Measurements from ENCODE around the gene CD74.

CD74 gene

DNA sequence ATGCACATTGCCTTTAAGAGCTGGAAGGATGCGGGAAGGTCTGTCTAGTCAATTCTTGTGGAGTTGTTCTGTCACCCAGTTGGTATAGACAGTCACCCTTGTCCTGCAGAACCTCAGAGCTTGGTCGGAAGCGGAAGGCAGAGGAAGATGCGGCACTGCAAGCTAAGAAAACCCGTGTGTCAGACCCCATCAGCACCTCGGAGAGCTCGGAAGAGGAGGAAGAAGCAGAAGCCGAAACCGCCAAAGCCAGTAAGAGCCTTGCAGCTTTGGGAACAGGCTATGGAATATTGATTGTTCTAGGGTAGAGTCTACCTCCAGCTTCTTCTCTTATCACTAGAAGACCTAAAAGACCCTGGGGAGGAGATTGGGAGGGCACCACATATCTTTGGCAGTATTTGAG, 48.7 kb downstream of the CD74 start:
- DNase-seq (ENCODE audit: low read depth, low spot score) = no peak

DNA sequence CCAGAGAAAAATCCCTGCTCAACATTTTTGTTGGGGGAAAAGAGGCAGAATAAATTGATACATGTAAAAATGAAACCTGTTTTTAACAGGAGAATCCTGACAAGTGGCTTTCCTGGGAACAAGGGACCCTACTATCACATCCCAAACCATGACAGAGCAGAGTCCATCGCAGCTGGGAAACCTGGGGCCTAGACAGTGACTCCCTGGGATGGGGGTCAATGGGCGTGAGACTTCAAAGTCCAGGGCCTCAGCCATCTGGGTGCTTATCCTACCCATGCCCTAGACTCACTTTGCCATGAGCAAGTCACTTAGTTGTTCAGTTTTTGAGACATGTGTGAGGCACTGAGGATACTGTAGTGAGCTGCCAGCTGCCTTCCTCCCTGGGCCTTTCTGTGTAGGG, 49.5 kb downstream of the CD74 start:
- no peak for DNase-seq (ENCODE audit: low read depth, low spot score)

- DNase-seq (ENCODE audit: low read depth, low spot score) = no peak
Measured at GRCh38 chr5:150361301-150361700, 51.4 kb downstream of the CD74 start.

- DNase-seq (ENCODE audit: low read depth, low spot score) = no peak
Measured at GRCh38 chr5:150358261-150359095, 54.2 kb downstream of the CD74 start.

GRCh38 chr5:150357326-150358260, 55.1 kb downstream of the CD74 start, which contains the start of gene TCOF1:
Gene TCOF1, plus strand, starts transcription at chr5:150357697. Its CDS starts 50 bp downstream, at chr5:150357747.
- DNase-seq (ENCODE audit: low read depth, low spot score) = peak; percentile 96

DNA sequence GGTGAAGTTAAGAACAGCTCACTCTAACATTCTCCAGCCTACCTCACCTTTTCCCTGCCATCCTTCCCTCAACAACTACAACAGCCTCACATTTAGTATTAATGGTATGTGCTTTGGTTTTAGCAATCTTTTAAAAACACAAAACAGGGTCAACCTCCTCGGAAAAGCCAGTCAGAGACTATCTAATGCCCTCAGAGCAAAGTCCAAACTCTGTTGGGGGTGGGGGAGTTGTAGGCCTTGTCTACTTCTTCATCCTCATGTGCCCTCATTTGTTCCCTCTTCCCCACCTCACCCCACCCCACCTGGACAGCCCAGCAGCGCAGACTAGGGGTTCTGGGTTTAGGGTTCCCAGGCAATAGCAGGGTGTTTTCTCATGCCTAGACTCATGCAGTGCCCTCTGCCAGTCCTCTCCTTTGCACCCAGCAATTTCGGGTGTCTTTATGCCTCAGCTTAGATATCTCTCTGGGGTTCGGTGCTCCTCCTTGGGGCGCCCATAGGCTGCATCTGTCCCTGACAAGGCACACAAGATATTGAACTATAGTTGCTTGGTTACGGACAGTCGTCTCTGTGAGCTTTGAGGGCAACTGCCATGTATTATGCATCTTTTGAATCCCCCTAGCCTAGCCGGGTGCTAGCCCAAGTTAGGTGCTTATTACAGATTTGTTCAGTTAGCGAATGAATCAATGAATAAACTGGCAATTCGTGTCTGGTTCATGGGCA, 56.0 kb downstream of the CD74 start:
- no peak for DNase-seq (ENCODE audit: low read depth, low spot score)

GRCh38 chr5:150355791-150356190, 56.9 kb downstream of the CD74 start:
- DNase-seq (ENCODE audit: low read depth, low spot score) = no peak

DNA sequence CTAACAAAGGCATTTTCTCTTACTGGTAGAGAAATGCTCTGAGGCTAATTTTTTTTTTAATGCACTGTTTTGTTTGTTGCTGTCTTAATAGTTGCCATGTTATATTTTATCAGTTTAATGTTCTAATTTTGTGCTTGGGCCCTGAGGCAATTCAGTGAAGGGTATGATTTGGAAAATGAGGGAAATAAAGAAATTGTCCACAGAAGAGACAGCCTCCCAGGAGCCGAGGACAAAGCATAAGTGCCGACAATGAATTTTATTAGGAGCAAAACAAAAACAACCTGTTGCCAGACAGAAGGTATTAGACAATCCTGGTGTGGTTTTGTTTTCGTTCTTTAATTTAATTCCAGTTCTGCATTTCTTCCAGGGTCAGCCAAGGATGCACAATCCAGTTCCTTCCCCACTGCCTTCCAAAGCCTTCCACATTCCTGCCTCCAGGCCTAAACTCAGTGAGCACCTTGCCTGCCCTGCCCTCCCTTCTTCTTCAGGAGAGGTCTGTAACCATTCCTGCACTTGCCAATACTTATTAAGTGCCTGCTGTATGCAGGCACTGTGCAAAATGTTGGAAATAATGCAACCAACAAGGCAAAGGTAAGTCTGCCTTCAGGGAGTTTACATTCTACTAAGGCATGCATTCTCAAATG, 59.6 kb downstream of the CD74 start:
- no peak for DNase-seq (ENCODE audit: low read depth, low spot score)

GRCh38 chr5:150352244-150353031, 60.3 kb downstream of the CD74 start:
- DNase-seq (ENCODE audit: low read depth, low spot score) = no peak

Measured in activated CD4-positive, CD25-positive, alpha-beta regulatory T cell treated with anti-CD3 and anti-CD28 coated beads, Interleukin-2, amount 50 U/mL, for 16 hours (primary cell).